HG03066 (cell line): ENCODE measurements around the gene HOXB6.

Source experiments
- ATAC-seq: cut with Tn5 transposase; IDR thresholded peaks from one replicate; pipeline ENCODE4 v1.9.1; 2021; ENCODE audit warnings: low read depth; ENCODE audit not compliant: unreplicated experiment

HOXB6 gene

DNA sequence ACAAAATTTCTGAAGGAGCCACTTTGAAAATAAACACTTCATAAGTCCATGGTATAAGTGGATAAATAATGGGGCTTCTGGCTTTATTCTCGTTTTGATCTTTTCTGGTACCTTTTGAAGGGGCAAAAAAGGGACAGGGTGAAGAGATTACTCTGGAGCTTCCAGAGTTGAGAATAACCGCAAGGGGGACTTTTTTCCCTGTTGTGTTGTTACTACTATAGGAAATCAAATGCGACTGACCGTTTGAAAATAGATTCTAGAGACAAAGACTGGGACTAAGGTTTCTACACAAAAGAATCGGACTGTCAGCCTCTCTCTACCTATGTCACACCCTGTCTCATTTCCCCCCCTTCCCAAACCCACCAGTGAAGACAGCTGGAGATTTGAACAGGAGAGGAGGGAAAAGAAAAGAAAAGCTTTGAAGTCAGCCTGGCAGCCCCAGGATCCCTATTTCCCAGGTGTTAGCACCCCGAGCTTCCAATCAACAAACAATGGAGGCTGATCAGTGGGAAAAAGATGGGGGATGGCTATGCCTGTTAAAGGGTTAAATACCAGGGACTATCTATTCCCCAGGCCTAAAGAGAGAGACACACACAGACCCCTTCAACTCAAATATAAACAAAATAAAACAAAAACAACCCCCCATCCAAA, 35.0 kb downstream of the HOXB6 start:
- ATAC-seq, result no peak

- ATAC-seq, result no peak
Observed at GRCh38 chr17:48569240-48569582, 35.6 kb downstream of the HOXB6 start.

DNA sequence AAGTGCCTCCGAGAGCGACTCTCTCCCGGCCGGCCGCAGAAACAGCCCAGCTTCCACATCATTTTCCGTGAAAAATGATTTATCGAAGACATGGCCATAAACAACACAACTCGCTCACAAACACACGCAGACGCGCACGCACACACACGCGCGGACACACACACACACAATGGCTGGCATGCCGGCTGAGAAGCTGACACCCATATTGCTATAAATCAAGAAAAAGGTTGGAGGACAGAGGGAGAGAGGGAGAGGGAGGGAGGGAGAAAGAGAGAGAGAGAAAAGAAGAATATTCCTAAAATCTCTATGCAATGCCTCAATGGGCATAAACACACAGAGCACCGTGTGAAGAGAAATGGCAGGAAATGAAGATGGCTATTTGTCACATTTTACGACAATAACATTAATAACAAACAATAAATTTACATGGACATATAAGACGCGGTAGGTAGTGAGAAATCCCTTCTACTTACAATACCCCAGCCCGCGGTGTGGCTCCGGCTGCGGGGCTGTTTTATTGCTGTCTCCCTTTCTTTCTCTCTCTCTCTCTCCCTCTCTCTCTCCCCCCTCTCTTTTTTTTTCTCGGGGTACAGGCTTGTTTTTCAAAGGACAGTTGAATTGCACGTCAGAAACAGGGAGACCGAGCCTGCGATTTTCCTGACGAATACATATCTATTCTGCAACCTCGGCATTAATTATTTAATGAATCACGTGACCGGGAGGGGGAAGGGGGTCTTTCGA, 36.1 kb downstream of the HOXB6 start:
- ATAC-seq, result no peak

DNA sequence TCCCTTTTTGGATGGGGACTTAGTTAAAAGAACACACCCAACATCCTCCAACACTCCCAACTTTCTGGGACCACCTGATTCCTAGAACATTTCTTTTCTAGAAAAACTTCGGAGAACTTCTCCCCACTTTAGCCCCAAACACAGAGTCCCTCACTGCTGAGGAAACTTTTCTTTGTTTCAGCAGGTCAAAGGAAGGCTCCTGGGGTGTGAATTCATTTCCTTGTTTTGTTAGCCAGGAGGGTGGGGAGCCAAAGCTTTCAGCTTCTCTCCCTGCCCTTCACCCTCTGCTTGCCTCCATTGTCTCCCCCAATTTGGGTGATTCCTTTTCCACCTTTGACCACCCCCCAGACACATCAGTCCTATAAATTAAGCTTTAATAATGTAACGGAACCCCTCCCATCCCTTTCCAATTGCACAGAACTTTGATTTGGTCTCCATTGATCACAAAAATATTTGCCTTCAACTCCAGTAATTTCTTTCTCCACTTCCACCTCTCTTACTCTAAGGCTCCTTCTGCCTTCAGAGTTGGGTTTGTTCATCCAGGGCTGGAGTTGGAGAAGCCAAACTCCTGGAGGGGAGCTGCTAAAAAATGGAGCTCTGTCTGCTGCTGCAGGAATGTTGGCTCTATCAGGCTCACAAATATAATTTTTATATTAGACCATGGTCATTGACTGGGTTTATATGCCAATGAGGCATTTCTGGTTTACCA, 37.0 kb downstream of the HOXB6 start:
- no peak for ATAC-seq

DNA sequence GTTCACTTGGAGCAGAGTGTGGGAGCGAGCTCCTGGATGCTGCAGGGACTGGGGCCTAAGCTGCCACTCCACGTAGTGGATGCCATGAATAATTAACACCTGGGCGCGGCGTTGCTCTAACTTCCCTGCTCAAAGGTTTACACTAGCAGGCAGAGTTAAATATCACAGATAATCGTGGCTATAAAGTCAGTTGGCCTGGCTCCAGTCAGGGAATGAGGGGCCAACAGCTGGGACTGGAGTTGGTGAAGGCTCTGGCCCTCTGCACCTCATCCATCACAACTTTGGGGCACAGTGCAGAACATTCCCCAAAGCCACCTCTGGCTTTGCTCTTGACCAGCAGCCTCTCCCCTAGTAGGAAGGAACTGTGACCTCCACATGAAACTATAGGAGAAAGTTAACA, 37.6 kb downstream of the HOXB6 start:
- no peak for ATAC-seq

DNA sequence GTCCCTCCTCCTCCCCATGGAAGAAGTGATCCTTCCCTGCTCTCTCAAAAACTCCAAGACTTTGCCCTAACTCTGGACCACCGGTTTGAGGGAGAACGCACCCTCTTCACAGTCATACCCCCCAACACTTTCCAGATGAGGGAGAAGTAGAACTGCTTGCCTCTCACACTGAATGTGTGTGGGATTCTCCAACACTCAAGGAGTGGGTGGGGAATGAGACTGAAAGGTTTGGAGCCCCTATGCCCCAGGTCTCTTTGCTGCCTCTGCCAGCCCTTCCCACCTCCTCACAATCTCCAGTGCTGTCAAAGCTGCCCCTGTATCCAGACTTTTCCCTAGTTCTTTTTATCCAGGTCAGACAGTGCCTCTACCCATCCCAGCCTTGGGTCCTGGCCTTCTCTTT, 38.1 kb downstream of the HOXB6 start:
- no peak for ATAC-seq

DNA sequence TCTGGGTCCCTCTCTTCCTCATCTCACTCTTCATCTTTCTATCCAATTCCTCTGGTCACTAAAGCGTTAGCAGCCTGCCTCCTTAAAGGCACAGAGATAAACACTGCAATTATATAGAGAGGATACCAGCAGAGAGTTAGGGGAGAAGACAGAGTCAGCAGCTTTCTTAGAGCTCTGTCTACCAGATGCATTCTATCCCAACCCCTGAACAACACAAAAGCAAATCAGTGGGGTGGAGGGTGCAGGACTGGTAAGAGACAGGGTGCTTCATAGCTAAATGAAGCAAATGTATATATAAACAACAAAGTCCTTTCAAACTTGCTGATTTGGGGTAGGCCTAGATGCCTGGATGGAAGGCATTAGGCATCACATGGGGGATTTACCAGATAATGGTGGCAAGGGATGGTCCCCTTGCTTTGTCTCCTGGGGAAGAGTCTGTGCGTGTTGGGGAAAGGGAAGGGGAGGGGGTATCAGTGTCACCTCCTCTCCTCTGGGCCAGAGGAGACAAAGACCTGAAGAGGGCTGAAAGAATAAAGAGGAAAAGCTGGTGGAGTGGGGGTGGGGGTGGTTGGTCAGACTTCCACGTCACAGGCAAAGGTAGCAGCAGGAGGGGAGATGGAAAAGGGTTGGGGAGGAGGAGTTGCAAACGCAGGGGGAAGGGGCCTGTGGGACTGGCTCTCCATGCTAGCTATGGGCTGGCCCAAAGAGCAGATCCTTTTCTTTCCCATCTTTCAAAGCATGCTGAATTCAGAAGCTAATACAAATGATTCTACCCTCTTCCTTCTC, 38.7 kb downstream of the HOXB6 start:
- no peak for ATAC-seq

DNA sequence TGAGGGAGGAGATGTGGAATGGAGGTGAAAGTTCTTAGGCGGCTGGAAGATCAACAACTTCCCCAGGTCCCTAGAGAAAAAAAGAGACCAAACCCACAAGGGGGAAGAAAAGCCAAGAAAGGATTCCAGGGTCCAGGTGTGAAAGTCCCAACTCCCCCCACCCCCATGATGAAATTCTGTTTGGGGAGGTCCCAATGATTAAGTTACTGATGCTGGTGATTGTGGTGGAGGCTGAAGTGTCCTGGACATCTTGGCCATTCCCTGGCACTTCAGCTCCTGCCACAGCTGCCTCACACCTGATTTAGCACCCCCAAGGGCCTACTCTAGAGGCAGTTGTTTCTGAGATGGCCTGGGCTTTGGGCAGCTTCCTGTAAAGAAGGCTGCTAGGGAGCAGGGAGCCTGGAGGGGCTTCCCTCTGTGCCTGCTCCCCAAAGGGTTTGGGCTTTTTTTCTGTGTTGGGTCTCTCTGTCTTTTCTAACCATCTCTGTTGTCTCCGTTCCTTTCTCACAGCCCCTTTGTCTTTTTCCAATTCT, 39.7 kb downstream of the HOXB6 start:
- ATAC-seq, result no peak

- no peak for ATAC-seq
Observed at GRCh38 chr17:48564188-48565021, 40.4 kb downstream of the HOXB6 start.

DNA sequence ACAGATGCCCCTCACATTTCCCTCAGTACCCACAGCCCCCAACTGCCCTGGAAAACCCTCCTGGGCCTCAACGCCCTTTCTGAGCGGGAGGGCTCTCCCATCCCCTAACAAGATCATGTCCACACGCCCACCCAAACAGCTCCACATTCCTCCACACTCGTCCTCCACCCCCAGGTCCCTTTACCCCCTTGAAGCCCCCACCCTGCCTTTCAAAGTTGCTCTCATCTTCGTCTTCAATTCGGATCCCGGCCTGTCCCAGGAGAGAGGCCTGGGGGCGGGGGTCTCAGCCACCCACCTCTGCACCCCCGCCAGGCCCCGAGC, 41.0 kb downstream of the HOXB6 start:
- ATAC-seq, result no peak

- ATAC-seq, result no peak
Observed at GRCh38 chr17:48563385-48563838, 41.4 kb downstream of the HOXB6 start.

GRCh38 chr17:48562934-48563333, 41.9 kb downstream of the HOXB6 start:
- no peak for ATAC-seq

DNA sequence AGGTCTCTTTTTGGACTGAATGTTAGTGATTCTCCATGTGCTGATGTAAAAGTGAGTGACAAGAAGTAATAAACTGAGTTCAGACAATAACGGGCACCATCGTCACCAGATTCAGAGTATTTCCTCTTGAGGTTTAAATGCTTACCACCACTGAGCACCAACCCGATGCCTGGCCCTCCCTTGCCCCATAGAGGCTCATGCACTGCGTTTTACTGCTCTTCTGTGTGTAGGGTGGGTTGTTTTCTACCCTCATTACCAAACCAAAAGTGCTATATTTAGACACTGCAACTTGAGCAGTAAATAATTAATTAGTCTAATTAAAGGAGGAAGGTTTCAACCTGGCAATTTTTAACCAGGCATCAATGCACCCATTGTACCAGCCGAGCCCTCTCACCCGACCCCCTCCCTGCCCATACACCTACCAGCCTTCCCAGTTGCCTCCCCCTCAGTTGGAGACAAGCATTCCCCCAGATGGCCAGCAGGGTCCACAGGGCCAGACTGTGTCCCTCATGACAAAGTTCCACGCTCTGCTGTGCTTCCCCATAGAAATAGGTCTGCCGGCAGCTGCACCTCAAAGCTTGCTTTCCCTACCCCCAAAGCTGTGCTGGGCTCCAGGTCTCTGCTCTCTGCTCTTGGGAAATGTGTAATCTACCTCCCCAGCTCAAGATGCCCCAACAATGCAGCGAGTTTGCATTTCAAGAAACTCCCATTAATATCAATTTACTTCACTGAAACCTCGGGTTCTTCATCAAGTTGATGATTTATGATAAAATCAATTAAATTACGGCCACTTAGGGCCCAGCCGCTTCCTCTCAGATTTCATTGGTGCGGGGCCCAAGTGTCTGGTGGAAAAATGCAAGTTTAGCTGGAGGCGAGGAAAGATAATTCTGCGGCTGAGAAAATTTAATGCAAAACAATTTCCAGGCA, 42.6 kb downstream of the HOXB6 start:
- ATAC-seq, result no peak

- no peak for ATAC-seq
Observed at GRCh38 chr17:48559840-48560817, 44.7 kb downstream of the HOXB6 start.

DNA sequence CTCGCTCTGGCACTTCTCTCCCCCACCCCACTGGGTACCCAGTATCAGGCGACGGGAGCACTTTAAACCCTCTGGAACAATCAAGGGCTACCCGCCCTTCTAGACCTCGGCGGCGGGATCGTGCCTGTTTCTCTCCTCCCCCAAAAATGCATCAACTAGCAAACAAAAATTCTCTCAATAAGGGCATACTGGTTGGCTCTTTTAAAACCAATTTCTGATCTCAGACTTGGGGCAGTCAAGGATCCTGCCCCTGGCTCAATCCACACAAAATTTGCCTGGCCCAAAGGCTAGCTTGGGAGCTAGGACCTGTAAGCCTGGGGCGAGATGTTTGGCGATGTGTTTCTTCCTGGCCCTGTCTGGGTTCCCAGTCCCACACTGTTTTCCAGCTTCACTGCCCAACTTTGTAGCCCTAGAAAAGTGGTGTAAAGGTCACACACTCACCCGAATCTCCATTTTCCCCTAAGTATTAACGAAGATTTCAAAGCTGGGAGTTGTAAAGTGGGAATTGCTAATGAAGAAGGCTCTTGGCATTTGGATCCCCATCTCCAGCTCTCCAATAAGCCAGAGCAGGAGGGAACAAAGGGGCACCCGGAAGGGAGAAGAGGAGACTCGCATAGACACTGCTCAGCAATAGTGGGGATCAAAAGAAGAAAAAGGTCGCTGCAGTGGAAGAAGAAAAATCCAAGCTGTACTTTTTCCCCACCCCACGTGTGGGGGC, 45.5 kb downstream of the HOXB6 start:
- ATAC-seq, result no peak

DNA sequence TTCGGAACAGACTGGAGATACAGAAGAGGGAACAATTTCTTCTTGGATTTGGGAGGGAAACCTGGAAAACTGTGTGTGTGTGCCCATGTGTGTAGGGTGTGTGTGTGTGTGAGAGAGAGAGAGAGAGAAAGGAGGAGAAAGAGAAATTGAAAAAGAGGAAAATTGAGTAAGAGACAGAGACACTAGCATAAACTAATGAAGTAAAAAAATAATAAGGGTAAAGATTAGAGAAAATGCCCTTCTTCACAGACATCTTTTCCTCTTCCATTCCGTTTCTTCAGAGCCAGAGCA, 46.0 kb downstream of the HOXB6 start:
- ATAC-seq, result no peak

GRCh38 chr17:48558057-48558830, 46.5 kb downstream of the HOXB6 start:
- ATAC-seq, result no peak
